A375 (cell line): Measurements from ENCODE around the gene GPN2. TPM values are rescaled to one million over a fixed set of nuclear protein-coding genes. Genes with fewer than 3 reads are reported as not detected.

Source experiments
- total RNA-seq: library from RNA; depleted of rRNA; stranded (reverse); fragments of >200 nt; shearing (Covaris generic); gene quantifications from 2 replicates; pipeline ENCODE4 v1.2.3, GENCODE V29; 2014; rRNA removed

The GPN2 gene
- total RNA-seq = 24.9 and 26.2 TPM in 2 replicates

DNA sequence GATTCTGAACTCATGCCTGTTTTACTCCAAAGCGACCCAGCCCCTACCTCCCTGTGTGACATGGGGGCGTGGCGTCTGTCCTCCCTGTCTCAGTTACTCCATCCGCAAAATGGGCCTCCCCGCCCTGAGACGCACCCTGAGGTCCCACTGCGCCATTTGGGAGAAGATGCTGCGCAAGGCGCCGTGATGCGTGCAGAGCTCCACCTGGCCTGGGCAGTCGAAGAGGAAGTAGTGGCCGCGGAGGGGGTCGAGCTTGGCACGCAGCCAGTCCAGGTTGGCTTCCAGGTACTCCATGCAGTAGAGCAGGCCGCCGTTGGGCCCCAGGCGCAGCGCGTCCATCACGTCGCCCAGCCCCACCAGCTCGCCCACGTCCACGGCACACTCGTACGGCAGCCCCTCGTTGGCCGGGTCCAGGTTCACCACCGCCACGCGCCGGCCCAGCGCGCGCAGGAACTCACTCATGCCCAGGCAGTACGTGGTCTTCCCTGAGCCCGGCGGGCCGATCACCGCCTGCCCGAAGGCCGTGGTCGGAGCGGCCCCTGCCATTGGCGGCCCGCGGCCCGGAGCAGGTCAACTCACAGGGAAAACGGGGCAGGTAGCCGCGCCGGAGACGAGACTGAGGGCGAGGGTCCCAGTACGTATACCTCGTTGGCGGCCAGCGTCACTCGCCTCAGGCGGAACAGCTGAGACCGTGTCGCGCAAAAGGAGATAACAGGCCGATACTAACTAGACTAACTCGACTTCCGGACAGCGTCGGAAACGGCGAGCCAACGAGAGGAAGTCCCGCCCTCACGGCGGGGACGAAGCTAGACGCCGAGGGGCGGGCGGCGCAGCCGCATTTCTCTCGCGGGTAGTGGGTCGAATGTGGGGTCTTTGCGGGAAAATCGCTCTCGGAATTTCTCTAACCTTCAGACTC lies at the start of gene GPN2:
GPN2 (minus strand) TSS at position 733 of the 916 bp plus-strand sequence; CDS start at position 546, 187 bp downstream.

DNA sequence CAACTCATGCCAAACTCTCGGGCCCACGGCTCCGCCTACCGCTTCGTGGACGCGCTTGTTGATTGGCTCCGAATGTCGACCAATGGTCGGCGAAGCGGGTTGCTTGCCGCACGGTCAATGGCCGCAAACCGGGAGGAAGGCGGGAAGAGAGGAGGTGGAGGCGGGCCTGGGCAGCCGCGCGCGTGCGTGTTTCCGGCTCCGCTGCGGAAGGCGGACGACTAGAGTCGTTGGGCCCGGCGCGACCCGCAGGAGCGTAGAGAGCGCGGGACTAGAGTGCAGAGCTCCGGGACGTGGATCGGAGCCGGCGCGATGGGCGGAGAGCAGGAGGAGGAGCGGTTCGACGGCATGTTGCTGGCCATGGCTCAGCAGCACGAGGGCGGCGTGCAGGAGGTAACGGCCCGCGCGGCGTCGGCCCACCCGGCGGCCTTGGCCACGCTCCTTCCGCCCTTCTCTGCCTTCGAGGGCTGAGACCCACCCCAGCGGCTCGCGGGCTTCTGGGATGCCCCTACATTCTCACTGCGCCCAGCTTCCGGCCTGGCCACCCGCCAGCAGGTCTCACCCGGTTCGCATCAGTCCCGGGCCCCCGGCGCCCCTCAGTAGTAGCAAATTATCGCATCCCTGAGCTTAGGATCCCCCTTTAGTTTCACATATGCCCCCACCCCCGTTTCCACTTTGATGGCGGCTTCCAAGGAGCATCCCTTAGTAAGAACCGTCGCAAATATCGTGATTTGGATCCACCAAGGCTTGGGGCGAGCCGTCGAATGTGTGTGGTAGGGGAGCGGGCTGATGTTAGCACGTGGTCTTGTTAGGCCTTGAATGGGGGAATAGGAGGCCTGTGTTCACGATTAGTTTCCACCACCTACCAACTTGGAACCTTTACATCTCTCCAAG lies 31.7 kb upstream of the GPN2 start, which contains the start of gene NUDC:
NUDC (plus strand) TSS at position 204 of the 891 bp plus-strand sequence; CDS start at position 310, 106 bp downstream.

DNA sequence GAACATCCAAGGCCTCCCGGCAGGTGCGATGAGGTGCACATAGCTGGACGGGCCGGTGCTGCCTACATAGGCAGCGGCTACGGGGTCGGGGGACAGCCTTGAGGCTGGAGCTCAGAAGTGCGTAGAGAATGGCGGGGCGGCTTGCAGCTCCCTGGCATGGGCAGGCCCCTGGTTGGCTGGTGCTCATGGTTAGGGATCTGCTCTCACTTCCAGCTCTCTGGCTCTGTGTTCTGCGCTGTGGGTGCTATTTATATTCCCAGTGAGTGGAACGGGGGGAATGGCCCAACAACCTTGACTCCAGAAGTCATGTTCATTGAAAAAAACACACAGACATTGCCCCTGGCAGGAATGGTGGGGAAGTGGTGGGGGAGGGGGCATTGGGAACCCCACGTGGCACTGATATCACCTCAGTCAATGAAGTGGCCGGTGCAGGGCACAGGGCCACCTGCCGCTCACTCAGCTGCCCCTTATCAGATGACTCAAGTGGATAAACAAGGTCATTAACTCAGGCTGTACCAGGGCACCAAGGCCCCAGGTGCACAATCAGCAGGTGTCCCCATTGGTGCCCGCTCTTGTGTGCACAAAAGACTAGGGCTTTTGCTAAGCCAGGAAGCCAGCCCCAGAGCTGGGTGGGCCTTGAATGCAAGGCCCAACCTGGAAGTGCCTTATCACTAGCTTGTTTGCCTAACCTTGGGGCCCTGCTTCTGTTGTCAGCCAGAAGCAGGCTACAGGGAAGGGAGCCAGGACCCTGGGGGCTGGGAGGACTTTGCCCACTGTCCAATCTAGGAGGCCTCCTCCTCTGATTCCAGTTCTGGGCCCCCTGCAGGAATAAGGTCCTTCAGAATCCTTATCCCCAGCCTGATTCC lies 23.9 kb upstream of the GPN2 start, which contains the start of gene NR0B2:
NR0B2 (minus strand) TSS at position 222 of the 866 bp plus-strand sequence; CDS start at position 187, 35 bp downstream.

DNA sequence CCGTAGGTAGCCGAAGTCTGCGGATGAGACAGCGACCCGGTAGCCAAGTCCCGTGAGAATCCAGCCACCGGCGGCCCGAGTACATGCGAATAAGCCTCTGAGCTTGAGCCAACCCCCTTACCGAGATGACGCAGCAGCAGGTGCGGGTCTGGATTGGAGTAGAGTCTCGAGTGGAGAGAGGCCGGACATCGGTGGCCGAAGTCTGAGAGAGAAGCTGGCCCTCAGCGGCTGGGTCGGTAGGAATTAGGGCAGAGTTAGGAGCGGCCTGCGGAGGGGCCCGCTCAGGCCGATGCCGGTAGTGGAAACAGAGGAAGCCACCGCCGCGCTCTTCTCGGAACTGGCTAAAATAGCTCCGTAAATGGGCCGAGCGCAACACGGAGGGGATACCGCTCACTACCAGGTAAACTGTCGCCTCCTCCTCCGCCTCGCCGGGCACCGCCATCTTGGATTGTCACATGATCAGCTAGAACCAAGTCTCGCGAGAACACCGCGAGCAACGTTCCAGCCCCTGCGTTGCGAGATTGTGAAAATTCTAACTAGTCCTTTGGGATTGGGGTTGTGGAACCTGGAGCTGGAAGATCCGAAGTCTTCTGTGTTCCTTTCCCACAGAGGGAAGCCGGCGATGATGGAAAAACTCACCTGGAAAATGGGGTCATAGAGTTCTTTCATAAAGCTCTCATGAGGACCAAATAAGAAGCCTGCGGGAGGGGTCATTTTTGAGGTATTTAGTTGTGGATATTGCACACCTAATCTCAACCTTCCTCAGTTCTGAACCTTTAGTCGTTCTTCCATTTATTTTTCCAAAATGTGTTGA lies 10.1 kb upstream of the GPN2 start, which contains the start of gene GPATCH3:
GPATCH3 (minus strand) TSS at position 467 of the 814 bp plus-strand sequence; CDS start at position 442, 25 bp downstream.

DNA sequence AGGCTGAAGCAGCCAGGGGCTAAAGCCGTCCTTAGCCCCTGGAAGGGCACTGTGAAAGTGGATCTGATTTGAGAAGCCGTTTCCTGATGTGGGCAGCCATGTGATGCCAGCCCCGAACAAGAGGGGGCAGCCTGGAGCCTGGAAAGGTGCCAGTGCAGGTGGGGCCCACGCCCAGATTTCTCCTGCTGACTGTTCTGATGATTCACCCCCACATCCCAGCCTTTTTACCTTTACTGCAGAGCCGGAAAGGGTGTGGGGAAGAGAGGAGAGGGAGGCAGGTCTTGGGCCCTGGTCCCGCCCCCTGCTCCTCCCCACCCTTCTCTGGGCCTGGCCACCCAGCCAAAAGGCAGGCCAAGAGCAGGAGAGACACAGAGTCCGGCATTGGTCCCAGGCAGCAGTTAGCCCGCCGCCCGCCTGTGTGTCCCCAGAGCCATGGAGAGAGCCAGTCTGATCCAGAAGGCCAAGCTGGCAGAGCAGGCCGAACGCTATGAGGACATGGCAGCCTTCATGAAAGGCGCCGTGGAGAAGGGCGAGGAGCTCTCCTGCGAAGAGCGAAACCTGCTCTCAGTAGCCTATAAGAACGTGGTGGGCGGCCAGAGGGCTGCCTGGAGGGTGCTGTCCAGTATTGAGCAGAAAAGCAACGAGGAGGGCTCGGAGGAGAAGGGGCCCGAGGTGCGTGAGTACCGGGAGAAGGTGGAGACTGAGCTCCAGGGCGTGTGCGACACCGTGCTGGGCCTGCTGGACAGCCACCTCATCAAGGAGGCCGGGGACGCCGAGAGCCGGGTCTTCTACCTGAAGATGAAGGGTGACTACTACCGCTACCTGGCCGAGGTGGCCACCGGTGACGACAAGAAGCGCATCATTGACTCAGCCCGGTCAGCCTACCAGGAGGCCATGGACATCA lies 27.1 kb downstream of the GPN2 start, which contains the start of gene SFN:
SFN (plus strand) TSS at position 369 of the 904 bp plus-strand sequence; CDS start at position 433, 64 bp downstream.

DNA sequence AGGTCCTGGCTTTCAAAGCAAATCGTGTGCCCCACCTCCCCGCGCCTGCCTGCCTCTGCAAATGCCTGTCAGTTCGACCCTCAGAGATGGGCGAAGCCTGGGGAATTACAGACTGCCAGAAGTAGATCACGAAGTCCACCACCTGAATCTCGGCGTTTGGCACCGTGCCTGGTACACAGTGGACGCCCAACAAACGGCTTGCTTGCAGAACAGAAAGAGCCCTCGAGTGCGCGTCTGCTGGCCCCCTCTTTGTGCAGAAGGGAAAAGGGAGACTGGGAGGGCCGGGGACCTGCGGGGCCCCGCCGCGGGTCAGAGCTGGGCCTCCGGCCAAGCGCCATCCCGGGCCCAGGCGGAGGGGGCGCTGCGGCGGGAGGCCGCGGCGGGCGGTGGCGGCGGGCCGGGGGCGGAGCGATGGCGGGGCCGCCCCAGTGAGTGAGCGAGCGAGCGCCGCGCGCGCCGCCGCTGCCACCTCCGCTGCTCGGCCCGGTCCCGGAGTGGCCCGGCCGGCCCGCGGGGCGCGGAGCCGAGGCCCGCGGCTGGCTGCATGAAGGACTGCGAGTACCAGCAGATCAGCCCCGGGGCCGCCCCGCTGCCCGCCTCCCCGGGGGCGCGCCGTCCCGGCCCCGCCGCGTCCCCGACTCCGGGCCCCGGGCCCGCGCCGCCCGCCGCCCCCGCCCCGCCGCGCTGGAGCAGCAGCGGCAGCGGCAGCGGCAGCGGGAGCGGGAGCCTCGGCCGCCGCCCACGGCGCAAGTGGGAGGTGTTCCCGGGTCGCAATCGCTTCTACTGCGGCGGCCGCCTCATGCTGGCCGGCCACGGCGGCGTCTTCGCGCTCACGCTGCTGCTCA lies 63.6 kb downstream of the GPN2 start, which contains the start of gene ZDHHC18:
ZDHHC18 (plus strand) TSS at position 428 of the 845 bp plus-strand sequence; CDS start at position 545, 117 bp downstream.

Other genes with a start within 250 kb of the GPN2 start
- gene ARID1A, start 194.3 kb downstream of the GPN2 start, total RNA-seq = 45.4 and 45.9 TPM in 2 replicates
- 9.1 and 10.8 TPM in 2 replicates for gene PIGV, start 102.3 kb downstream of the GPN2 start, total RNA-seq
- gene ZDHHC18, start 63.6 kb downstream of the GPN2 start, total RNA-seq = 7.6 and 10.0 TPM in 2 replicates
- gene SFN, start 27.1 kb downstream of the GPN2 start, total RNA-seq = 2.5 and 4.2 TPM in 2 replicates
- gene GPATCH3, start 10.2 kb upstream of the GPN2 start, total RNA-seq = 17.0 and 18.0 TPM in 2 replicates
- gene NR0B2, start 23.7 kb upstream of the GPN2 start, total RNA-seq = not detected in 2 replicates
- 139 and 147 TPM in 2 replicates for gene NUDC, start 31.5 kb upstream of the GPN2 start, total RNA-seq
- not detected in 2 replicates for gene KDF1, start 70.2 kb upstream of the GPN2 start, total RNA-seq
- 49.2 and 52.2 TPM in 2 replicates for gene TRNP1, start 103.4 kb upstream of the GPN2 start, total RNA-seq
- 31.2 and 41.0 TPM in 2 replicates for gene TENT5B, start 122.6 kb upstream of the GPN2 start, total RNA-seq